ENCODE measurements around the gene SLC66A2. TPM values are rescaled to one million over a fixed set of nuclear protein-coding genes. Genes with fewer than 3 reads are reported as not detected.

SLC66A2 gene
- total and polyA plus RNA-seq, 10 donors: 28.7 to 61.9 (median 50.0) TPM

- intact Hi-C loops (cut with DNase I; ENCODE audit: low total_unique reads): no loop called here
- TF ChIP-seq POLR2A (IDR thresholded peaks at IDR 0.05) (no peak), POLR2AphosphoS5 (IDR thresholded peaks at IDR 0.05) (peak in 2 of 3 donors; percentile 32 to 69)
- Histone ChIP-seq H3K27ac (no peak overlapping the region), H3K9me3 (peaks cover 3 to 98% (median 62%) of the 10 kb centered on the region in 8 donors), H3K4me3 (no peak overlapping the region), H3K4me1 (no peaks in the 10 kb centered on the region), H3K36me3 (peaks cover 0 to 43% (median 20%) of the 10 kb centered on the region in 6 donors), H3K27me3 (replicated peaks in 1 of 7) (no peaks in the 10 kb centered on the region)
- DNase-seq: peak; percentile 64
- 73 to 89% (median 80%) methylated on average over 63 to 70 of the region's 70 CpGs for WGBS, 5 donors
Measured at GRCh38 chr18:79898952-79899608, 52.4 kb downstream of the SLC66A2 start.

- WGBS, 5 donors: 95 to 98% (median 96%) methylated on average over 13 to 15 of the region's 15 CpGs
Measured at GRCh38 chr18:79897940-79898625, 53.4 kb downstream of the SLC66A2 start.

GRCh38 chr18:79896738-79897137, 54.7 kb downstream of the SLC66A2 start:
- WGBS, 5 donors: 64 to 99% (median 77%) methylated on average over 3 of the region's 3 CpGs
- peaks cover 3 to 100% (median 86%) of the 10 kb centered on the region in 8 donors for H3K9me3 ChIP-seq
- no peak overlapping the region for H3K4me3 ChIP-seq
- DNase-seq: no peak
- no peak for TF ChIP-seq POLR2AphosphoS5 (IDR thresholded peaks at IDR 0.05)
- TF ChIP-seq CTCF (IDR thresholded peaks at IDR 0.05 in 8 of 11, conservative IDR thresholded peaks at IDR 0.05 in 3 of 11): no peak
- no peak for TF ChIP-seq POLR2A (IDR thresholded peaks at IDR 0.05)
- H3K36me3 ChIP-seq: peaks cover 0 to 20% (median under 1%) of the 10 kb centered on the region in 6 donors
- no peaks in the 10 kb centered on the region for H3K27me3 ChIP-seq (replicated peaks in 1 of 7)
- intact Hi-C loops (cut with DNase I; ENCODE audit: low total_unique reads): no loop called here
- no peaks in the 10 kb centered on the region for H3K4me1 ChIP-seq
- no peak overlapping the region for H3K27ac ChIP-seq

More at GRCh38 chr18:79897940-79898625, 53.4 kb downstream of the SLC66A2 start:
- Histone ChIP-seq H3K27ac (no peak overlapping the region), H3K4me3 (no peak overlapping the region), H3K27me3 (replicated peaks in 1 of 7) (no peaks in the 10 kb centered on the region), H3K4me1 (no peaks in the 10 kb centered on the region), H3K9me3 (peaks cover 3 to 98% (median 72%) of the 10 kb centered on the region in 8 donors), H3K36me3 (peaks cover 0 to 33% (median 11%) of the 10 kb centered on the region in 6 donors)
- DNase-seq: peak; percentile 47
- TF ChIP-seq POLR2AphosphoS5 (IDR thresholded peaks at IDR 0.05) (peak in 2 of 3 donors; percentile 5 to 36), POLR2A (IDR thresholded peaks at IDR 0.05) (no peak)
- intact Hi-C loops (cut with DNase I; ENCODE audit: low total_unique reads): no loop called here

- DNase-seq: no peak
- H3K4me3 ChIP-seq: no peak overlapping the region
- 66 to 85% (median 76%) methylated on average over 5 of the region's 5 CpGs for WGBS, 5 donors
- H3K4me1 ChIP-seq: no peaks in the 10 kb centered on the region
- TF ChIP-seq CTCF (IDR thresholded peaks at IDR 0.05 in 8 of 11, conservative IDR thresholded peaks at IDR 0.05 in 3 of 11): no peak
- no peak for TF ChIP-seq POLR2AphosphoS5 (IDR thresholded peaks at IDR 0.05)
- TF ChIP-seq POLR2A (IDR thresholded peaks at IDR 0.05): no peak
- no peaks in the 10 kb centered on the region for H3K36me3 ChIP-seq
- H3K9me3 ChIP-seq: peaks cover 4 to 88% (median 86%) of the 10 kb centered on the region in 8 donors
- no peaks in the 10 kb centered on the region for H3K27me3 ChIP-seq (replicated peaks in 1 of 7)
- intact Hi-C loops (cut with DNase I; ENCODE audit: low total_unique reads): no loop called here
- H3K27ac ChIP-seq: no peak overlapping the region
Measured at GRCh38 chr18:79890674-79891073, 60.8 kb downstream of the SLC66A2 start.

GRCh38 chr18:79889569-79889968, 61.9 kb downstream of the SLC66A2 start:
- H3K27me3 ChIP-seq (replicated peaks in 1 of 7): no peaks in the 10 kb centered on the region
- no peak for DNase-seq
- H3K9me3 ChIP-seq: peaks cover 4 to 77% (median 75%) of the 10 kb centered on the region in 8 donors

More at GRCh38 chr18:79889569-79889968, 61.9 kb downstream of the SLC66A2 start:
- 90 to 93% (median 91%) methylated on average over 14 of the region's 14 CpGs for WGBS, 5 donors
- no peaks in the 10 kb centered on the region for H3K4me1 ChIP-seq
- no peaks in the 10 kb centered on the region for H3K36me3 ChIP-seq
- H3K27ac ChIP-seq: no peak overlapping the region
- intact Hi-C loops (cut with DNase I; ENCODE audit: low total_unique reads): no loop called here
- no peak for TF ChIP-seq POLR2AphosphoS5 (IDR thresholded peaks at IDR 0.05)
- no peak overlapping the region for H3K4me3 ChIP-seq
